HG03378 (cell line): Measurements from ENCODE around the gene ODAD2.
"Not testable (repeated sequence)": the region's sequence is repeated elsewhere in the genome, so short reads cannot be mapped to it uniquely, and the experiment has no call there.

ENCODE experiments used
- ATAC-seq: cut with Tn5 transposase; IDR thresholded peaks from one replicate; pipeline ENCODE4 v1.9.1; 2021; ENCODE audit warnings: mild to moderate bottlenecking, moderate library complexity; ENCODE audit not compliant: unreplicated experiment

ODAD2 gene, protein sequence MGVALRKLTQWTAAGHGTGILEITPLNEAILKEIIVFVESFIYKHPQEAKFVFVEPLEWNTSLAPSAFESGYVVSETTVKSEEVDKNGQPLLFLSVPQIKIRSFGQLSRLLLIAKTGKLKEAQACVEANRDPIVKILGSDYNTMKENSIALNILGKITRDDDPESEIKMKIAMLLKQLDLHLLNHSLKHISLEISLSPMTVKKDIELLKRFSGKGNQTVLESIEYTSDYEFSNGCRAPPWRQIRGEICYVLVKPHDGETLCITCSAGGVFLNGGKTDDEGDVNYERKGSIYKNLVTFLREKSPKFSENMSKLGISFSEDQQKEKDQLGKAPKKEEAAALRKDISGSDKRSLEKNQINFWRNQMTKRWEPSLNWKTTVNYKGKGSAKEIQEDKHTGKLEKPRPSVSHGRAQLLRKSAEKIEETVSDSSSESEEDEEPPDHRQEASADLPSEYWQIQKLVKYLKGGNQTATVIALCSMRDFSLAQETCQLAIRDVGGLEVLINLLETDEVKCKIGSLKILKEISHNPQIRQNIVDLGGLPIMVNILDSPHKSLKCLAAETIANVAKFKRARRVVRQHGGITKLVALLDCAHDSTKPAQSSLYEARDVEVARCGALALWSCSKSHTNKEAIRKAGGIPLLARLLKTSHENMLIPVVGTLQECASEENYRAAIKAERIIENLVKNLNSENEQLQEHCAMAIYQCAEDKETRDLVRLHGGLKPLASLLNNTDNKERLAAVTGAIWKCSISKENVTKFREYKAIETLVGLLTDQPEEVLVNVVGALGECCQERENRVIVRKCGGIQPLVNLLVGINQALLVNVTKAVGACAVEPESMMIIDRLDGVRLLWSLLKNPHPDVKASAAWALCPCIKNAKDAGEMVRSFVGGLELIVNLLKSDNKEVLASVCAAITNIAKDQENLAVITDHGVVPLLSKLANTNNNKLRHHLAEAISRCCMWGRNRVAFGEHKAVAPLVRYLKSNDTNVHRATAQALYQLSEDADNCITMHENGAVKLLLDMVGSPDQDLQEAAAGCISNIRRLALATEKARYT

DNA sequence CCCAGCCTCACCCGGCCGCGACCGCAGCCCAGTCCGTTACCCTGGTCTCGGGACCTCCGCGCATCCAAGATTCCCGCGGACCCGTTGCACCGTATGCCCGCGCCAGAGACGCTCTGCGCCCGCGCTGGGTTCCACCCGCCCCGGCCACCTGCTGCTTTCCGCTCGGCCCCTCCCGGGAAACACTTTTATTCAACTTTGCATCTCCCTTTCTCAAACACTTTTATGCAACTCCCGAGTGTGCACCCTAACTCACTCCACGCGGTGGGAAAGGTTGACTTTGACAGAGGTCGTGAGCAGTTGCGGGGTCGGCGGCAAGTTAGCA is at the start of gene ODAD2:
Gene ODAD2, minus strand, starts transcription at position 126 of the 322 bp plus-strand sequence. CDS start 3,937 bp downstream, outside the sequence.
- ATAC-seq = no peak

DNA sequence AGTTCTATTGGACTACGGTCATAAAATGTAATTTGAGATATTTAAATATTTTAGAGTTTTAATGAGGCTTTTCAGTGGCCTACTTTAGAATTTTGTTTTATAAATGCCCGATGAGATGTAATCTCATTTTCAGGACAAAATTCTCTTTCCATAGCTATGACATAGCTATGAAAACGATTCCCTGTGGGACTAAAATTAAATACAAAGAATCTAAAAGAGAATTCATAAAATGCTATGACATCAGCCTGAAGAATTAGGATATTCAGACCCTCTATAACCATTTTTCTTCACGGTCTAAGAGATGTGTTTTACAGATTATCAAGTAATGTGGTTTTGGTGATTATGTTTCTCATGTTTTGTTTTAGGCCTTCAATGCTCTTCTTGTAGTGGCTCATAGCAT is 48.2 kb upstream of the ODAD2 start:
- ATAC-seq = no peak

DNA sequence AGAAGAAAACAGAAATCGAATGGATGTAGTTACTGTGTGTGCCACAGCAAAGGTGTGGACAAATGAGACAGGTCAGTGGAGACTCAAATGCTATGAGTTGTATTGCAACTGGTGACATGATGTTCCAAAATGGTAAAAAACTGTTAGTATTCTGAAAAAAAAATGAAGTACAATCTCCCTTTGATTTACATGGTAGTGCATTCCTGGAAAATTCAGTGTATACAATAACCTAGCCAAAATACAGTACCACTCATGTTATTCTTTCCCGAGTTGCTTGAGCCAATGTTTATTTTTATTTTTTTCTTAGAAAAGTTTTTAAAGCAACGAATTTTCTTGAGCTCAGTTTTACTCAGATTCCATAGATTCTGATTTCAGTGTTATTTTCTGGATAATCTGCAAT is 47.7 kb upstream of the ODAD2 start:
- ATAC-seq = no peak

DNA sequence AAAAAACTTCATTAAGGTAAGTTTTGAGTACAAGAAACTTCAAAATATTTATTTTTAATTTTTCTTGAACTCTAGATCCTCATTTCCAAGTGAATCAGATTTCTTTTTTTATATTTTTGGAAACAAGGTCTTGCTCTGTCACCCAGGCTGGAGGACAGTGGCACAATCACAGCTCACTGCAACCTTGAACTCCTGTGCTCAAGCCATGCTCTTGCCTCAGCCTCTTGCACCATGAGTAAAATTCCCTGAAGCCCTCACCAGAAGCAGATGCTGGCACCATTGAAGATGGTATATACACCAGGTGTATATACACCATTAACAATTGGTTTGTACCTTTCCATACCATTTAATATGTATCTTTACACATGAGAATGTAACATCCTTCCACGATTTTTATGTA is 45.1 kb upstream of the ODAD2 start:
- ATAC-seq = no peak

DNA sequence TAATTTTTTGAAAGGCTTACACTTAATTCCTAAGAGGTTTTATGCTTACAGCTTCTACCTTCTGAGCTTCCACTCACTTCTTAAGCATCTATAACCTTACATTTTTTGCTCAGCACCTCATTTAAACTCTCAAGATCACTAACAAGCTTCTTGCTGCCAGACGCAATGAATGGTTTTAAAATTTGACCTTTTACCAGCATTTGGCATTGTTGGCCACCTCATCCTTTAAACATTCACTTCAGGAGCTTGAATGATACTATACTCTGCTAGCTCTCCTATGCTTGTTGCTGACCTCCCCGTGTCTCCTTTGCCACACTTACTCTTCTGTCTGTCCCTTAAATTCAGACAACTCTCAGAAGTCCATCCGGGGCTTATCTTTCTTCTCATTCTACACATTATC is 37.7 kb upstream of the ODAD2 start:
- no peak for ATAC-seq

DNA sequence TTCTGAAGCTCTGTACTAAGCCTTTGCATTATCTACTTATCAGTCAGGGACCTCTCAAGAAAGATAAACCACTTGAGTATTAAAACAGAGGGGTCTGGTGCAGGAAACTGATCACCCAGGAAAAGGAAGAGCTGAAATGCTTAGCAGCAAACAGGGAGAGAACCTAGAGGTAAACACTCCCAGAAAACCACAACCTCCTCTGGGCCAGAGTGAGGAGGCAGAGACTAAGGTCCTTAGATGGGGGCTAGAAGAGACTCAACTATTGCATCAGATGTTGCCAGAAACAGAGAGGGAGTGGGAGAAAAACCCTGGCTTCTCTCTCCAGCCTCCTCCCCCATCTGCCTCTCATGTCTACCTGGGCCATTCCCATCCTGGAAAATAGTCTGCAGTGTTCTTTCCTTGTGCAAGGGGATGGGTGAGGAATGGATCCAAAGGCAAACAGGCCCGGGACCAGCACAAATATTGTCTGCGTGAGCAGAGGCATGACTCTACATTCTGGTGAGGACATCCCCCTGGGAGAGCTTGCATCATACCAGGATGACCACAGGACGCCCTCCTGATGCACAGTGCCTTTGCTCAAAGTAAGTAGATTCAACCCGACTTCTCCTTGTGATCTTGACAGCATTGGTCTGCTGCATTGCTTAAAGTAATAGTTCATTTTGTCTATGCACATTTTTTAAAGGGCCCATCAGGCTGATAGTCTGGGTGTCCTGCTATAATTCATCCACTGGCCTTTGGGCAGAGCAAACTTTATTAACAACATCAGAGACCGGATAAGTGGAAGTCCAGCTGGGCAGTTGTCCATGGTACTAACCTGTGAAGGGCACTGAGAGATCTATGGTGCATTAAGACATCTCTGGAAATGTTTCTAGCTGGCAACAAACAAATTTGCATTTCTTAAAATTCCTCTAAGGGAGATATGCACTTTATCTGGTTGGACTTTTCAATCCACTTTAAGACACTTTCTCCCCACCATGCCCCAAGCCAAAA is 22.4 kb upstream of the ODAD2 start:
- ATAC-seq = no peak

DNA sequence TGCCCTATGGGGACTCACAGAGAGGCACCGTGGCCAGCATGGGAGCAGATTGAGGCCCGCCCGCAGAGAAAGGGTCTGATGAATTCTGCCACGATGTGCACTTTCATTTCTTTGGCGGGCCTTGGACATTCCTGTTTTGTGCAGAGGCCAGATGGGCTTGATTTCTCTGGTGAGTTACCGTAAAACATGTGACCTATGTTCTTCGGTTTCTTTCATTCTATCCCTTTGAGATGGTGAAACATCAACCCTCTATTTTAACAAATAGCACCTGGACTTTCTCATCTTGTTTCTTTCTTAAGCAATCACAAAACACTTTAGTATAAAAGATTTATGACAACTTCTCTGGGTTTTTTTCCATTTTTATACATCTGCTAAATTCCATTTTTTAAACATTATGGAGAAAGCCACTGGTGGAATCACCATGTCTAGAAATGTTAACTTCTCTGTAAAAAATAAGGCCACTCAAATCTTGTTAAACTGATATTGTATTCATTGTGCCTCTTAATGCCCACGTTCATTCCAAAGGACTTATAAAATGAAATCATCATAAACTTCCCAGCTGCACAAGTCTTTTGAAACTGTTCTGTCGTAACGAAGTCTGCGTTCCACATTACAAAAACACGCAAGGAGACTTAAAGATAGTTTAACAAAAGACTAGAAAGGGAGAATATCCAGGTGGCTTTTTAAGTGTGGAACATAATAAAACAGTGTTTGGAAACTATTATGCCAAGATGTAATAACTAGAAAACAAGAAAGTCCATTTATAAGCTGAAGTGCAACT is 21.4 kb upstream of the ODAD2 start:
- no peak for ATAC-seq

DNA sequence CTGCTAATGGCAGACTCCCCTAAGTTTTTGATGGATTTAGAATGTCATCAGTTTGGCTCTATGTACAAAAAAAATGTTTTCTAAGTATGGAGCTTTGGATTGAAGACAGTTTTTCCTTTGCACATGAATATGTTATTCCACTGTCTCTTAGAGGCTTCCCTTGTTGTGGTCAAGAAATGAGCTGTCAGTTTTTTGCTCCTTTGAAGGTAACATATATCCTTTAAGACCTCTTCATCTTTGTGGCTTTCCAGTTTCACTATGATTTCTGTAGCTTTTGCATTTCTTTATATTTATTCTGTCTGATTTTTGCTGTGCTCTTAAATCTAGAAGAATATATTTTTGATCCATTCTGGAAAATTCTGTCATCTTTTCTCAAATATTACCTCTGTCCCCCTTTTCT is 15.8 kb upstream of the ODAD2 start:
- ATAC-seq = no peak

DNA sequence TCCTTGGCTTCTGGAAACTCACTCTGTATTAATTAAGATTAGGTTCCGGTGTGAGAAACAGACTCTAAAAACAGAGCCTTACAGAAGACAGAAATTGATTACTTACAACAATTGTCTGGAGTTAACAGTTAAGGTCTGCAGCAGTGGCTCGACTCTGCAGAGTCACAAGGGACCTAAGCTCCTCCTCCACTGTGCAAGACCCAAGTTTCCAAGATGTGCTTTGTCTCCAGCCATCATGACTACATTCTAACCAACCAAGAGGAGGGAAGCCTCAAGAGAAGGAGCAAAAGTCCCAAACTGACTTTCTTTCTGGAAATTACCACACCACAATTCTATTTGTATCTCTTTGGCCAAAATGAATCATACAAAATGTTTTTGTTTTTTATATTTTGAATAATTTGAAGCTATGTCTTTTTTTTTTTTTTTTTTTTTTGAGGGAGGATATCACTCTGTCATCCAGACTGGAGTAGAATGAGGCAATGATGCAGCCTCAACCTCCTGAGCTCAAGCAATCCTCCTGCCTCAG is 14.2 kb upstream of the ODAD2 start:
- ATAC-seq = no peak

DNA sequence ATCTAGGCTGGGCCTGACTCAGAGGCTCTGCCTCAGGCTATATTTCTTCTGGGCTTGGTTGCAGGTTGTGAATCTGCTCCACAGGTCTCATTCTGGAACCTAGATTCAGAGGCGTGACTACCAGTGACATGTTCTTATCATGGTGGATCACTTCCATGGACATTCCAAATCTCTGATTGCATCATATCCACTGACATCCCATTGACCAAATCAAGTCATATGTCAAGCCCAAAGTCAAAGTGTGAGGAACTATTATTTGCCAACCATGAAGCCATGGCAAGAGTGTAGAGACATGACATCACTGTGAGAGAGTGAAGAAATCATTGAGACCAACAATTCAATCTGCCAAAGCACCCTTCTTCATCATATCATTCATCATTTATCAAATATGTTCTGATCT is 11.9 kb upstream of the ODAD2 start:
- ATAC-seq = no peak

DNA sequence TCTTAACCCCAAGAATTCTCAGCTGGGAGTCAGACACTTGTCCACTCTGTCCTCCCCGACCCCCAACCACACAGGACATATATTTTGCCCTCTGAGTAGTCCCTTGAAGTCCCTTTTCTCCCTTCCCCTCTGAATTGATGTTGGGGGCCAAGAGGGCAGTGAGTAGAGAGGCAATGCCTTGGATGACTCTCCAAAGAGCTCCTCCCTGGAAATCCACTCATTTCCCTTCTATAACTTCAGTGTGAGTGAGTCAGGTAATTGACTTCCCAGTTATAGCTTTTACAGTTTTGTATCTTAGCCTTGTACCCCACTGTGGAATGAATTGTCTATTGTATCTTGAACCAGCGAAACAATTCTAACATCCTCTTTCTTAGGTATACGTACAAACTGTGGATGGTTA is 9.2 kb upstream of the ODAD2 start:
- ATAC-seq = no peak

DNA sequence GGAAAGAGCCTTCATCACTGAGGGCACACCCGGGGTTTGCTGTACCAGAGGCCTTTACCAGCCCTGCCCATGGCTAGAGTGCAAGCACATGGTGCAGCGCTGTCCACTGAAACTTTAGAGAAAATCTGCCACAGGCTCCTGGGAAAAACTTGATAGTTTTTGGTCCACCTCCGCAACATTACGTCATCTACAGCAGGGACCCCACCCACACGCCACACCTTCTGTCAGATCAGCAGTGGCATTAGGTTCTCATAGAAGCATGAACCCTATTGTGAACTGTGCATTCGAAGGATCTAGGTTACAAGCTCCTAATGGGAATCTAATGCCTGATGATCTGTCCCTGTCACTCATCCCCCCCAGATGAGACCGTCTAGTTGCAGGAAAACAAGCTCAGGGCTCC is 2.5 kb upstream of the ODAD2 start:
- ATAC-seq = no peak

DNA sequence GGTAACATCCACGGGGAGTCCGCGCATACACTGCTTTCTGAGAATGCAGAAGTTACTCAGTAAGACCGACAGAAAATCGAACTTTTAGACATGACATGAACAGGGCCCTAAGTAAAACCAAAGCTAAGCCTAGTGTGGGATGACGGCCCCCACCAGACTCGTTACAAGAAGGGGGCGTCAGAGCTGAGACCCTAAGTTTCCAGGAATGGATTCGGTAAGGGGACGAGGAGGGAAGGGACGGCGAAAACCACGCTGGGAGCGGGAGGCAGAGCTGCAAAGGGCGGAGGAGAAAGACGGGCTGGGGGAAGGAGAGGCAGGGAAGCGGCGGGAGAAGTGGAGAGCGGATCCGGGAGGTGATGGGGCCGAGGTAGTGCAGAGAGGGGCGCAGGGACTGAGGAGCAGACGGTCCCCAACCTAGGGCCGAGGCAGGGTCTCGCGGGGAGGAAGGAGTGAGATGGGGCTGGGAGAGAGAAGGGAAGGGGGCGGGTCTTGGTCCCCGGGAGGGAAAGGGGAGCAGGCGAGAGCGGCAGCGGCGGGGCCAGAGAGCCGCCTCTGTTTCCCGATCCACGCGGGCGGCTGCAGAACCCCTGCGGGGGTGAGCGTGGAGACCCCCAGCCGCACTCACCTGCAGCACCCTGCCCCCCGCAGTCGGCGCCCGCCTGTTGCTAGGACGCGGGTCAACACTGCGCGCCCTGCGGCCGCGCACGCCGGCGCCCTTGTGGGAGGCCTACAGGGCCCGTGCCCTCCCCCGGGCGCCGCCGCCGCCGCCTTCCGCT is 513 bp downstream of the ODAD2 start:
- no peak for ATAC-seq

DNA sequence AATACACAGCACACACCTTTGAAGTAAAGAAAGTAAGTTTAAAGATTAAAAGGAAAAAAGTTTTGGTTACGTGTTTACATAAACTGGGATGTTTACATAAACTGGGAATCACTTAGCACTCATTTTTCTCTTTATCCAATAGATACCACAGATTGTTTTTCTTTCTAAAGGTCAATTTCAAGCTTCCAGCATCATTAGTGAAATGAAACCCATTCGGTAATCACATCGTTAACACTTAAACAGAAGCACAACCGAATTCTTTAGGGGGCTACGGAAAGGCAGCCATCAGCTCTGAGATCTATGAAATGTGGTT is 1.1 kb downstream of the ODAD2 start:
- ATAC-seq = no peak

DNA sequence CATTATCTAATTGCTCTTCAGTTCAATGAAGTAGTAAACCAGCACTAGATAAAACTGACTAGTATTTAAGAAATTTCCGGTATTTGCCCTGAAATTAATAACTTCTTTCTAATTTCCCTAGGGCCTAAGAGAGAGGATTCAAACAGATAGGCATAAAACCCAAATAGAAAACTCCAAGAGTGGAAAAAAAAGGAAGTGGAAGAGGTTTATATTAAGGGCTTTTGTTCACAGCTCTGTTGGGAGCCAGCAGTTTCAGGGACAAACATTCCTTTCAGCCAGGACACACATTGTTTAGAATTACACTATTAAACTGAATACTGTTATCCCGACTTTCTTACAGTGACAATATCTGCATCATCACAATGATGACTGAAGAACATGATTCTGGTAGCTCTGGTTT is 3.6 kb downstream of the ODAD2 start:
- ATAC-seq = no peak

DNA sequence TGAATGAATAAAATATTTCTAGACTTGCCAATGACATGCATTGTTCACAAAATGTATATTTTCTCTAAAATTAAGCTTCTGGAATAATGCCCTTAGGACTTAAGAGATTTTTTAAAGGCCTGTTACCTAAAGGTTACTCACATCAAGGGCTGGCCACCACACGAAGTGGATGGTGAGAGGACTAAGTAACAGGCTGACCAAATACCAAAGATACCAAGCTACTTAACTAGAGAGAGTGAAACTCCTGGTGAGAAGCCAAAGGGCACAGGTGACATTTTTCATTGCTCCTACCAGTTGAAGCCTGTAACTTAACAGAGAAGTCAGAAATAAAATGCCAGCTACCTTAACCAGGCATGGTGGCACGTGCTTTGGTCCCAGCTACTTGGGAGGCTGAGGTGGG is 9.5 kb downstream of the ODAD2 start:
- not testable (repeated sequence) for ATAC-seq

DNA sequence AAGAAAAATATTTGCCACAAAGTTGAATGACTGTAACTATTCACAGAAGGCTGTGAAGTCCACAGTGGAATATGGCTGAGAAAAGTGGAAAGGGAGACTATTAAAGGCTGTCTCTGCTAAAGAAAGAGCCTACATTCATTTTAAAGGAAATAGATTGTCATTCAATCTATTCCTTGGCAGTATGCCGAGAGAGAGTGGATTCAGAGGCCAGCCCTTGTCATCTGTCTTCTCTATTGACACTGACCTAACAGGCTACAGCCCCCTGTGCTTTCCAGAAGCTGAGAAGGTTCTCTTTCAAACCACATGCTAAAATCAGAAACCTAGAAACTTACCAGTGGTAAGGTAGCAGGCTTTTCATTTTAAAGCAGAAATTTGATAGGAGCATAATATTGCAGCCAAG is 12.1 kb downstream of the ODAD2 start:
- no peak for ATAC-seq

DNA sequence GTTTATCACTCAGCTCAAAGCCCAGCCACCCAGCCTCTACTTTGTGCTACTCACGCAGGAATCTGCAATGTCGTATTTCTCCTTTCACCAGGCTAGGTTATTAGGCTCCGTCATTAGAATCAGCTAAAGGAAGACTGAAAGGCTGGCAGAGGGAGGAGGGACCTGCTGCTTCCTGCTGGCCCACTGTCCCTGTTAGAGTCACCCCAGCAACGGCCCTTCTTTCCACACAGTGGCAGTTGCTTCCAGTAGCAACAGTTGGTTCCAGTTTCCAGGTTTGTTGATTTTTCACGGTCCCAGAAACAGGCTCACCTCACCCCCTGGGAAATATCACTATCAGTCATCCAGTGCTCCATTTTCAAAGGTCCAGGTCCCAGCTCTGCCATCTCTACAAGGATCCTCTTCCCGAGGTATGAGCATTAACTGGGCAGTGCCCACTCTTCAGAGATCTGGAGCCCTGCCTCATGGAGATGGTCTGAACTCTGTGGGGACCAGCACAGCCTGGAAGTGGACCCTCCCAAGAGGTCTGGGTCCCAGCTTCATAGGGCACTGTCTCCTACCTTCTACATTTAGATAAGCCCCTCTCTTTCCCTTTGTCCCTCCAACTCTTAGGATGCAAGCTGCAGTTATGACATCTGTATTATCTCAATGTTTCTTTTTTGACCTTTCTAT is 15.9 kb downstream of the ODAD2 start:
- no peak for ATAC-seq

DNA sequence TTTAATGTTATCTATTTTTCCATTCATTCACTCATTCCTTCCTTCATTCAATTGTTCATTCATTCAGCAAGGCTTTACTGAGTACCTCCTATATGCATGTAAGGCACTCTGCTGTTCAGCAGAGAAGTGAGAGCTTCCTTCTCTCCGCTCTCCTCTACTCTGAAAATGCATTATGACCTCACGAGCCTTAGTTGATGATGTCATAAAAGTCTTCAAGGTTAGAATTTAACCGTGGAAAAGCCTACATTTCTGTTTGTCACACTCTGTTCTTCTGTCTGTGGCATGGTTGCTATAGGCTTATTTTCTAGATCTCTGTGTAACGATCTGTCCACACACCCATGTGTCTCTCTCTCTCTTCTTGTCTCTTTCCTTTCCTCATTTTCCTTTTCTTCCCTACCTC is 17.1 kb downstream of the ODAD2 start:
- ATAC-seq = no peak
